Mononuclear cell (primary cell): ENCODE results near the gene GRIA1. TPM values are rescaled to one million over a fixed set of nuclear protein-coding genes. Genes with fewer than 3 reads are reported as not detected.

Experiments used
- H3K27me3 ChIP-seq: 2 replicates; pipeline ENCODE4 v1.6.0; 2011; ENCODE audit warnings: low read length, control low read depth; ENCODE audit not compliant: insufficient read depth
- H3K4me1 ChIP-seq: 2 replicates; pipeline ENCODE4 v1.5.1; 2011; ENCODE audit warnings: mild to moderate bottlenecking, low read length, control low read depth; ENCODE audit not compliant: insufficient read depth
- H3K4me3 ChIP-seq: 2 replicates; pipeline ENCODE4 v1.5.1; 2011; ENCODE audit warnings: mild to moderate bottlenecking, low read length, moderate library complexity
- H3K9me3 ChIP-seq: 2 replicates; pipeline ENCODE4 v1.5.1; 2011; ENCODE audit warnings: low read depth, mild to moderate bottlenecking, control low read depth, low read length
- total RNA-seq: library from RNA; depleted of rRNA; stranded (reverse); fragments of >200 nt; gene quantifications from one replicate; pipeline ENCODE4 v1.2.3, GENCODE V29; 2012

The GRIA1 gene
- total RNA-seq, 1 donor = not detected

GRCh38 chr5:153483482-153483881 lies 7.0 kb upstream of the GRIA1 start:
- Histone ChIP-seq H3K9me3 (no peaks in the 10 kb centered on the region), H3K4me3 (no peak overlapping the region), H3K27me3 (no peaks in the 10 kb centered on the region), H3K4me1 (no peaks in the 10 kb centered on the region)

GRCh38 chr5:153485641-153486040 lies 4.8 kb upstream of the GRIA1 start:
- no peaks in the 10 kb centered on the region for H3K27me3 ChIP-seq
- H3K4me1 ChIP-seq = no peaks in the 10 kb centered on the region
- no peaks in the 10 kb centered on the region for H3K9me3 ChIP-seq
- no peak overlapping the region for H3K4me3 ChIP-seq

GRCh38 chr5:153486771-153487170 lies 3.7 kb upstream of the GRIA1 start:
- no peaks in the 10 kb centered on the region for H3K4me1 ChIP-seq
- H3K27me3 ChIP-seq = peaks cover 9% of the 10 kb centered on the region
- no peaks in the 10 kb centered on the region for H3K9me3 ChIP-seq
- H3K4me3 ChIP-seq = no peak overlapping the region

- Histone ChIP-seq H3K9me3 (no peaks in the 10 kb centered on the region), H3K27me3 (peaks cover 13% of the 10 kb centered on the region), H3K4me1 (no peaks in the 10 kb centered on the region), H3K4me3 (no peak overlapping the region)
These were observed 859 bp upstream of the GRIA1 start for GRCh38 chr5:153489611-153490010.

GRCh38 chr5:153491038-153491744 lies 721 bp downstream of the GRIA1 start:
- Histone ChIP-seq H3K4me1 (no peaks in the 10 kb centered on the region), H3K4me3 (no peak overlapping the region), H3K9me3 (no peaks in the 10 kb centered on the region), H3K27me3 (peaks cover 13% of the 10 kb centered on the region)

GRCh38 chr5:153491856-153492255 lies 1.4 kb downstream of the GRIA1 start:
- H3K9me3 ChIP-seq = no peaks in the 10 kb centered on the region
- H3K4me1 ChIP-seq = no peaks in the 10 kb centered on the region
- peaks cover 13% of the 10 kb centered on the region for H3K27me3 ChIP-seq
- no peak overlapping the region for H3K4me3 ChIP-seq

- H3K27me3 ChIP-seq = peaks cover 4% of the 10 kb centered on the region
- no peak overlapping the region for H3K4me3 ChIP-seq
- no peaks in the 10 kb centered on the region for H3K9me3 ChIP-seq
- no peaks in the 10 kb centered on the region for H3K4me1 ChIP-seq
These were observed 6.4 kb downstream of the GRIA1 start for GRCh38 chr5:153496835-153497234.

GRCh38 chr5:153498516-153498915 lies 8.0 kb downstream of the GRIA1 start:
- H3K4me1 ChIP-seq = no peaks in the 10 kb centered on the region
- no peaks in the 10 kb centered on the region for H3K9me3 ChIP-seq
- no peaks in the 10 kb centered on the region for H3K27me3 ChIP-seq
- no peak overlapping the region for H3K4me3 ChIP-seq

- H3K27me3 ChIP-seq = no peaks in the 10 kb centered on the region
- no peaks in the 10 kb centered on the region for H3K9me3 ChIP-seq
- no peak overlapping the region for H3K4me3 ChIP-seq
- H3K4me1 ChIP-seq = no peaks in the 10 kb centered on the region
These were observed 9.7 kb downstream of the GRIA1 start for GRCh38 chr5:153500178-153500577.

- no peaks in the 10 kb centered on the region for H3K9me3 ChIP-seq
- no peaks in the 10 kb centered on the region for H3K27me3 ChIP-seq
- H3K4me1 ChIP-seq = no peaks in the 10 kb centered on the region
- H3K4me3 ChIP-seq = no peak overlapping the region
These were observed 14.3 kb downstream of the GRIA1 start for GRCh38 chr5:153504726-153505125.

GRCh38 chr5:153508700-153509099 lies 18.2 kb downstream of the GRIA1 start:
- H3K27me3 ChIP-seq = no peaks in the 10 kb centered on the region
- no peak overlapping the region for H3K4me3 ChIP-seq
- H3K4me1 ChIP-seq = no peaks in the 10 kb centered on the region
- no peaks in the 10 kb centered on the region for H3K9me3 ChIP-seq

- H3K9me3 ChIP-seq = no peaks in the 10 kb centered on the region
- no peak overlapping the region for H3K4me3 ChIP-seq
These were observed 21.2 kb downstream of the GRIA1 start for GRCh38 chr5:153511622-153512021.

GRCh38 chr5:153513156-153513555 lies 22.7 kb downstream of the GRIA1 start:
- no peak overlapping the region for H3K4me3 ChIP-seq
- no peaks in the 10 kb centered on the region for H3K4me1 ChIP-seq
- no peaks in the 10 kb centered on the region for H3K9me3 ChIP-seq
- no peaks in the 10 kb centered on the region for H3K27me3 ChIP-seq

More at GRCh38 chr5:153511622-153512021, 21.2 kb downstream of the GRIA1 start:
- H3K27me3 ChIP-seq = no peaks in the 10 kb centered on the region
- H3K4me1 ChIP-seq = no peaks in the 10 kb centered on the region

GRCh38 chr5:153515301-153515700 lies 24.8 kb downstream of the GRIA1 start:
- H3K27me3 ChIP-seq = no peaks in the 10 kb centered on the region
- H3K9me3 ChIP-seq = no peaks in the 10 kb centered on the region
- H3K4me1 ChIP-seq = no peaks in the 10 kb centered on the region
- no peak overlapping the region for H3K4me3 ChIP-seq

- Histone ChIP-seq H3K4me3 (no peak overlapping the region), H3K4me1 (no peaks in the 10 kb centered on the region), H3K27me3 (no peaks in the 10 kb centered on the region), H3K9me3 (no peaks in the 10 kb centered on the region)
These were observed 26.2 kb downstream of the GRIA1 start for GRCh38 chr5:153516504-153517240.

GRCh38 chr5:153517241-153517611 lies 26.8 kb downstream of the GRIA1 start:
- Histone ChIP-seq H3K4me3 (no peak overlapping the region), H3K9me3 (no peaks in the 10 kb centered on the region), H3K4me1 (no peaks in the 10 kb centered on the region), H3K27me3 (no peaks in the 10 kb centered on the region)
